HEK293 (cell line): ENCODE results near the gene ZFAND3.

ENCODE experiments used
- MEIS1 ChIP-seq: sonication (generic); formaldehyde crosslinking; IDR thresholded peaks from 2 replicates; pipeline ENCODE4 v1.8.1; 2022; ENCODE audit warnings: missing genetic modification reagents, mild to moderate bottlenecking, borderline replicate concordance
- REPIN1 ChIP-seq: fragments of 450-650 bp; formaldehyde crosslinking; IDR thresholded peaks from 2 replicates; pipeline ENCODE4 v1.5.1; 2017; ENCODE audit warnings: missing biosample characterization, missing genetic modification characterization, low read depth
- SCRT1 ChIP-seq: fragments of 450-650 bp; formaldehyde crosslinking; IDR thresholded peaks from 2 replicates; pipeline ENCODE4 v1.5.1; 2016; ENCODE audit warnings: missing biosample characterization, missing genetic modification characterization, borderline replicate concordance
- ZNF223 ChIP-seq: fragments of 450-650 bp; formaldehyde crosslinking; IDR thresholded peaks from 2 replicates; pipeline ENCODE4 v1.5.1; 2016; ENCODE audit warnings: missing biosample characterization, missing genetic modification characterization
- ZNF274 ChIP-seq, 2 experiments: fragments of 200-500 bp in 1 of 2; fragments of 450-650 bp in 1 of 2; sonication (Bioruptor generic) in 1 of 2; formaldehyde crosslinking in 1 of 2; IDR thresholded peaks; 2 replicates each; pipeline versions ENCODE4 v1.5.1 to v1.6.1; 2014 to 2016; ENCODE audit warnings: borderline replicate concordance in 1 of 2, inconsistent platforms in 1 of 2, low read length in 1 of 2, missing biosample characterization in 1 of 2, missing genetic modification characterization in 1 of 2
- ZNF707 ChIP-seq: fragments of 450-650 bp; formaldehyde crosslinking; IDR thresholded peaks from 2 replicates; pipeline ENCODE4 v1.5.1; 2016; ENCODE audit warnings: missing biosample characterization, missing genetic modification characterization
- TF ChIP-seq, protein P1 (sequence below): fragments of 450-650 bp; formaldehyde crosslinking; IDR thresholded peaks from 2 replicates; pipeline ENCODE4 v1.5.1; 2016; ENCODE audit warnings: missing biosample characterization, missing genetic modification characterization
- TF ChIP-seq, protein P2 (sequence below): fragments of 450-650 bp; formaldehyde crosslinking; IDR thresholded peaks from 2 replicates; pipeline ENCODE4 v1.5.1; 2016; ENCODE audit warnings: missing biosample characterization, missing genetic modification characterization

- TF ChIP-seq, protein P1, sequence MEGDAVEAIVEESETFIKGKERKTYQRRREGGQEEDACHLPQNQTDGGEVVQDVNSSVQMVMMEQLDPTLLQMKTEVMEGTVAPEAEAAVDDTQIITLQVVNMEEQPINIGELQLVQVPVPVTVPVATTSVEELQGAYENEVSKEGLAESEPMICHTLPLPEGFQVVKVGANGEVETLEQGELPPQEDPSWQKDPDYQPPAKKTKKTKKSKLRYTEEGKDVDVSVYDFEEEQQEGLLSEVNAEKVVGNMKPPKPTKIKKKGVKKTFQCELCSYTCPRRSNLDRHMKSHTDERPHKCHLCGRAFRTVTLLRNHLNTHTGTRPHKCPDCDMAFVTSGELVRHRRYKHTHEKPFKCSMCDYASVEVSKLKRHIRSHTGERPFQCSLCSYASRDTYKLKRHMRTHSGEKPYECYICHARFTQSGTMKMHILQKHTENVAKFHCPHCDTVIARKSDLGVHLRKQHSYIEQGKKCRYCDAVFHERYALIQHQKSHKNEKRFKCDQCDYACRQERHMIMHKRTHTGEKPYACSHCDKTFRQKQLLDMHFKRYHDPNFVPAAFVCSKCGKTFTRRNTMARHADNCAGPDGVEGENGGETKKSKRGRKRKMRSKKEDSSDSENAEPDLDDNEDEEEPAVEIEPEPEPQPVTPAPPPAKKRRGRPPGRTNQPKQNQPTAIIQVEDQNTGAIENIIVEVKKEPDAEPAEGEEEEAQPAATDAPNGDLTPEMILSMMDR (tag by site-specific recombination), result no peak
- TF ChIP-seq, protein P2, sequence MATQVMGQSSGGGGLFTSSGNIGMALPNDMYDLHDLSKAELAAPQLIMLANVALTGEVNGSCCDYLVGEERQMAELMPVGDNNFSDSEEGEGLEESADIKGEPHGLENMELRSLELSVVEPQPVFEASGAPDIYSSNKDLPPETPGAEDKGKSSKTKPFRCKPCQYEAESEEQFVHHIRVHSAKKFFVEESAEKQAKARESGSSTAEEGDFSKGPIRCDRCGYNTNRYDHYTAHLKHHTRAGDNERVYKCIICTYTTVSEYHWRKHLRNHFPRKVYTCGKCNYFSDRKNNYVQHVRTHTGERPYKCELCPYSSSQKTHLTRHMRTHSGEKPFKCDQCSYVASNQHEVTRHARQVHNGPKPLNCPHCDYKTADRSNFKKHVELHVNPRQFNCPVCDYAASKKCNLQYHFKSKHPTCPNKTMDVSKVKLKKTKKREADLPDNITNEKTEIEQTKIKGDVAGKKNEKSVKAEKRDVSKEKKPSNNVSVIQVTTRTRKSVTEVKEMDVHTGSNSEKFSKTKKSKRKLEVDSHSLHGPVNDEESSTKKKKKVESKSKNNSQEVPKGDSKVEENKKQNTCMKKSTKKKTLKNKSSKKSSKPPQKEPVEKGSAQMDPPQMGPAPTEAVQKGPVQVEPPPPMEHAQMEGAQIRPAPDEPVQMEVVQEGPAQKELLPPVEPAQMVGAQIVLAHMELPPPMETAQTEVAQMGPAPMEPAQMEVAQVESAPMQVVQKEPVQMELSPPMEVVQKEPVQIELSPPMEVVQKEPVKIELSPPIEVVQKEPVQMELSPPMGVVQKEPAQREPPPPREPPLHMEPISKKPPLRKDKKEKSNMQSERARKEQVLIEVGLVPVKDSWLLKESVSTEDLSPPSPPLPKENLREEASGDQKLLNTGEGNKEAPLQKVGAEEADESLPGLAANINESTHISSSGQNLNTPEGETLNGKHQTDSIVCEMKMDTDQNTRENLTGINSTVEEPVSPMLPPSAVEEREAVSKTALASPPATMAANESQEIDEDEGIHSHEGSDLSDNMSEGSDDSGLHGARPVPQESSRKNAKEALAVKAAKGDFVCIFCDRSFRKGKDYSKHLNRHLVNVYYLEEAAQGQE (tag by site-specific recombination), result no peak
- TF ChIP-seq MEIS1 (CRISPR knock-in tag) (no peak), REPIN1 (tag by site-specific recombination) (no peak), ZNF707 (tag by site-specific recombination) (no peak), SCRT1 (no peak), ZNF223 (tag by site-specific recombination) (no peak), ZNF274 (IDR thresholded peaks at IDR 0.05; ENCODE audit: low read length) (no peak), ZNF274 (tag by site-specific recombination; IDR thresholded peaks at IDR 0.05; ENCODE audit: borderline replicate concordance) (no peak)
These were observed 210.9 kb downstream of the ZFAND3 start for GRCh38 chr6:38030380-38030779.
